CD4-positive, alpha-beta T cell treated with Interferon gamma for 1 hour (primary cell): ENCODE data around the gene FDXACB1.
"Not testable (repeated sequence)": the region's sequence is repeated elsewhere in the genome, so short reads cannot be mapped to it uniquely, and the experiment has no call there.

Source experiments
- DNase-seq: peaks from one replicate; pipeline ENCODE4 v3.0.0-alpha.2; 2020

FDXACB1 gene

DNA sequence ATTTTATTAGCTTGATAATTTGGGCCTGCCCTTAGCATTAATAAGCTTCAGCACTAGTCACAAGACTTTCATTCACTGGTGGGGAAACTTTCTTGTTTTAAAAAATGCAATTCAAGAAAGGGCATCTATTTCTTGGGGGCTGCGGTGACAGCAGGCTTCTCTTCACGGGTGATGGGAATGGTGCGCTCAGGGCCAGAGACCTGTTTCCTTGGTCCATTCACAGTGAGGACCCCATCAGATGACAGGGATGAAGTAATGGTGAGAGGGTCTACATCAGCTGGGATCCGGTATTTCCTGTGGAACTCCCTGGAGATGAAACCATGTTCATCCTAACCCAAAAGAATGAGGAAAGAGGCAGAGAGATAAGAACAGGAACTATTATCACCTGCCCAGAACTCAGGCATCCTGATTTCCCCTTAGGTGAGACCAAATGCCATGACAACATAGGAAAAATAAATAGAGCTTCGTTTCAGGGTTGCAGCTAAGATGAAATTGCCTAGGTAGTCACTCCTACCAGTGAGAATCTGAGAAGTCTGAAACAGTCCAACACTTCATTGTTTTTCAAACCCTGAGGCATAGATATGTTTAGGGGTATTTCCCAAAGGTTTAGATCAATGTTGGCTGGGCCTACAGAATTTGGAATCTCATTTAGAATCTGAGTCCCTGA is 29.8 kb upstream of the FDXACB1 start:
- no peak for DNase-seq

DNA sequence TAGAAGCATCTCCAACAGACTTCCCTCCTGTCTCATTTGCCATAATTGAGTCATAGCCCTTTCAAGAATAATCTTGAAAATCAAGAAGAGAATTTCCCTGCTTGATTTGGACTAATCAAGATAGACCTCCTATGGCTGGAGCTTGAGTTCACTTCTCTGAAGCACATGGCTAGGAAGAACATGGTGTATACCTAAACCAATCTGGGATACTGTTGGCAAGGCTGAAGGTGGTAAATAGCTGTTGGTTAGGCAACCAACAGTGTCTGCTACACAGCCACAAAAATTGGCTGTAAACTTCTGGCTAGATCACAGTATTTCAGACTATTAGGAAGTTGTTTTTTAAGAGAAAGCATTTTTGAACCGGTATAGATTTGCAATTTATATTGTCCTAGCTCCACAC is 27.7 kb upstream of the FDXACB1 start:
- no peak for DNase-seq

DNA sequence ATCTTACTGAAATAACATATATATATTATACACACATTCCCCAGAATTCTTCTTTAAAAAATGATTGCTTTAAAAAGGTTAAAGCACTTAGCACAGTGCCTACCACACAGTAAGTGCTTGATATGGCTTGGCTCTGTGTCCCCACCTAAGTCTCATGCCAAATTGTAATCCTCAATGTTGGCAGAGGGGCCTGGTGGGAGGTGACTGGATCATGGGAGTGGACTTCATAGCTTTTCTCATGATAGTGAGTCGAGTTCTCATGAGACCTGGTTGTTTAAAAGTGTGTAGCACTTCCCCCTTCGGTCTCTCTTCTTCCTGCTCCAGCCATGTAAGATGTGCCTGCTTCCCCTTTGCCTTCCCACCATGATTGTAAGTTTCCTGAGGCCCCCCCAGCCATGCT is 26.4 kb upstream of the FDXACB1 start:
- no peak for DNase-seq

DNA sequence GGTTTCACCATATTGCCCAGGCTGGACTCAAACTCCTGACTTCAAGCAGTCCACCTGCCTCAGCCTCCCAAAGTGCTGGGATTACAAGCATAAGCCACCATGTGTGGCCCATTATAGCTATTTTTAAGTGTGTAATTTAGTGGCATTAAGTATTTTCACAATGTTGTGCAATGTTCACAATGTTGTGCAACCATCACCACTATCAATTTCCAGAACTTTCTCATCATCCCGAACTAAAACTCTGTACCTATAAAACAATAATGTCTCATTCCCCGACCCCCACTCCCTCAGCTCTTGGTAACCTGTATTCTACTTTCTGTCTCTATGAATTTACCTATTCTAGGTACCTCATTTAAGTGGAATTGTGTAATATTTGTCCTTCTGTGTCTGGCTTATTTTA is 7.9 kb upstream of the FDXACB1 start:
- no peak for DNase-seq

DNA sequence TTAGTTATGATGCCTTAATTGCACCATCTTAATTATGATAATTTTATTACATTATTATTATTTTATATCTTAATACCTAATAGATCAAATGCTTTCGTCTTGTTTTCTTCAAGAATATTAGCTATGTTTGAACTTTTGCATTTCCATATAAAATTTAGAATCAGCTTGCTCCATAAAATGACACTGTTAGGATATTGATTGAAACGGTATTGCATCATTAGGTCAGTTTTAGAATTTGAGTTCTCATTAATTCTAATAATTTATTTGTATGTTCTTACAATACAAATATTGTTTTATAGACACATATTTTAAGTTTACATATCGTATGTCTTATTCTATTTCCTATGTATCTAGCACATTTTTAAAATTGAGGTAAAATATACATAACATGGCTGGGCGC is 7.1 kb upstream of the FDXACB1 start:
- no peak for DNase-seq

DNA sequence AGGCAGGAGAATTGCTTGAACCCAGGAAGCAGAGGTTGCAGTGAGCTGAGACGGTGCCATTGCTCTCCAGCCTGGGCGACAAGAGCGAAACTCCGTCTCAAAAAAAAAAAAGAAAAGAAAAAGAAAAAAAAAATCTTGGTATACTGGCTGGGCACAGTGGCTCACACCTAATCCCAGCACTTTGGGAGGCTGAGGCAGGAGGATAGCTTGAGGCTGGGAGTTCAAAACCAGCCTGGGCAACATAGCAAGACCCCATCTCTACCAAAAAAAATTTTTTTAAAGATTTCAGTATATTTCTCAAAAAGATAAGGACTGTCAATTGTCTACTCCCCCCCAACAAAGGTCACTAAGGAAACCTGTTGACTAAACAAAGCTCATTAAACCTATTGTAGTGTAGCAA is 6.1 kb upstream of the FDXACB1 start:
- not testable (repeated sequence) for DNase-seq

DNA sequence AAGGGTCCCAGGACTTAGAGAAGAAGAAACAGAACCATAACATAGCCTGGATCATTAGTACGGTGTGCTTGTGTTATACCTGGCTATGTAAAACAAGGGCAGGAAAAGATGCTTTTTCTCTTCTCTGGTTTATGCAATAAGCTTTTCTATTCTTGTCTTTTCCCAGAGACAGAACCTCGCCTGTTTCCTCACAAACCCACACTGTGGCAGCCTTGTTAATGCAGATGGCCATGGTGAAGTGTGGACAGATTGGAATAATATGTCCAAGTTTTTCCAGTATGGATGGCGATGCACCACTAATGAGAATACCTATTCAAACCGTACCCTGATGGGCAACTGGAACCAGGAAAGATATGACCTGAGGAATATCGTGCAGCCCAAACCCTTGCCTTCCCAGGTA is 3.2 kb upstream of the FDXACB1 start:
- DNase-seq: no peak

DNA sequence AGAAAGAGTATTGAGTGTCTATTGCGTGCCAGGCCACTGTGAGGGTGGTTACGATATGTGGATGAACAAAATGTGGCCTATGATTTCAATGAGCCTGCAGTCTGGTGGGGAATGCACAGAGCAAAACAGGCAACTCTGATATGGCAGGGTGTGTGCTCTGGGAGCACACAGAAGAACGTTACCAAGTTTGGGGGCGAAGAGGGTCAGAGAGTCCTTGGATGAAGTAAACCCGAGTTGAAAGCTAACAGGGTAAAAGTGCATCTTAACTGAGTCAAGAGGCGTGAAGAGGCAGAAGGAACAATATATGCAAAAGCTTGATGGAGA is 634 bp upstream of the FDXACB1 start:
- DNase-seq: no peak

DNA sequence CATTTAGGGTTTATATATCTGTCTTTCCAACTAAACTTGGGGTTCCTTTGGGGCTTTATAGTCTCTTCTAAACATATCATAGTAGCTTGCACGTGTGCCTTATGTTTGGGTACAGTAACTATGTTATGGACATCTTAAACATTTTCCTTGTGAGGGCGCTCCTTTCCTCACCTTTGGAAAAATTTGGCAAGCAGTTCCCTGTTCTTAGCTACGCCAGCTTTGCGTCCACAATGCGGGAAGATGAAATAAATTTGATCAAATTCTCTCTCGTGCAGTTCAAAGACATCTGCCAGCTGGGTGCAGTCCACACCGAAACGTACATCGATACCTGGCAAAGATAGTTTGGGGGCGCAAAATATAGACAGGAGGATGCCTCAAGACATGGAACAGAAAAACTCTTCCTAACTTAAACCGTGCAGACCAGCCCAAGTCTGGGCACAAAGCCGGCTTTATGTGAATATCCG is 548 bp downstream of the FDXACB1 start:
- DNase-seq: no peak

DNA sequence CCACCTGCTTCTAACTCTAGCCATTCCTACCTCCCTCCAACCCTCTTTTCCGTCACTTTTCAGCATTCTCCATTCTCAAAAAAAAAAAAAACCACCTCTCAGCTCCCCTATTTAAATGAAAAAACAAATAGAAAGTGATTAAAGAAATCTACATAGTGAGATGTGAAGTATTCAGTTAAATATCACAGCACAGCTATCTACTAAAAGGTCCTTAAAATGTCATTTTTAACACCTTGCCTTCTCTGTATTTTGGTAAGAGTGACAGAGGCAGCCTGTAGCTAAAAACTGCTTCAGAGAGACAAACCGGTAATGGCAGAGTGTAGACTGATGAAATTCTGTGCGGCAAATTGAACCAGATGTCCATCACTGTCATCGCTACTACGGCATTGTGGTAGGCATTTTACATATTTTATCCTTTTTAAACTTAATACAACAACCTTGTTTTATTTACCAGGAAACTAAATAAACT is 7.2 kb downstream of the FDXACB1 start:
- DNase-seq: no peak

DNA sequence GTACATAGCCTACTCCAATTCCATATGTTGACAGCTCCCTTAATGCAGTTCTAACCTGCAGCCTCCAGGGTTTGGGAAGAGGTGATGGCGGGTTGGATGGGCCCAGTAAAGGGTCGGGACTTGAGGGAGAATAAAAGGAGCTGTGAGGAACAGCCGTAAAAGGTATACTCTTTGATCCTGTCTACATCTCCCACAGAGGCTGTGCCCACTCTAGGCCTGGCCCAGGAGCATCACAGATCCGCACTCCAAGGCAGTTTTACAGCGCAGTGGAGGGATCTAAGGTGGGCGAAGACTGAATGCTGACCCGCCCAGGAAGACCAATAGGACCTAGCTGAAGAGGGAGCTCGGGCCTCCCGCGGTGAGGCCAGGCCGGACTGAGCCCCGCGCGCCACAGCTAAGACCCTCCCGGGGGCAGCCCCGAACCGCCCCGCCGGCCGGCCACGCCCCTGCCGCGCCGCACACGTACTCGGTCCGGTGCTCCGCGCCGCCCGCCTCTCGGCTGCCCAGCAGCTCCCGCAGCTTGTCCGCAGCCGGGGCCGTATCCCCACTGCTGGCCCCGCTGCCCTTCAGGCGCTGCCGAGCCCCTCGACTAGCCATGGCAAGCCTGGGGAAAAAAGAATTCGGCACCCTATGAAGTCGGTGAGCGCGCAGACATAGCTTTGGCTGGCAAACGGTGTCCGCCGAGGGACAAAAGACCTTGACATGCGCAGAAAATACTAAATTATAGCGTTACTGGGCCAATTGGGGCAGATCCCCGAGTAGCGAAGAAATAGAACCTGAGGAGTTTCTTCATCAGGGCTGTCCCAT is 7.9 kb downstream of the FDXACB1 start, which contains the start of gene ALG9:
Gene ALG9, minus strand, starts transcription at position 696 of the 807 bp plus-strand sequence. Its CDS starts 99 bp downstream, at position 597.
- DNase-seq: peak; percentile 81

DNA sequence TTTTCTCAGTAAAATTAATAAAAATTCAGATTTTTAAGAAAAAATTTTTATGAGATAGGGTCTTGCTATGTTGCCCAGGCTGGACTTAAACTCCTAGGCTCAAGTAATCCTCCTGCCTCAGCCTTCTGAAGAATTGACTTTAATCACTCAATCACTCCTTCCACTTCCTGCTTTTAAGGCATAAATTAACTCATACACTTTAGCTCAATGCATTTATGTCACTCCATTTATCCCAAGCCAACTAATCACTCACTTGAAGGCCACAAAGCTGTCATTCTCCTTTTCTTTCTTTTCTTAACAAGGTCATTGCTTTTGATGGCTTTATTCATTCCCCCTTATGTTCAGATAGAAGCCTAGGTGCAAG is 8.5 kb downstream of the FDXACB1 start:
- no peak for DNase-seq

DNA sequence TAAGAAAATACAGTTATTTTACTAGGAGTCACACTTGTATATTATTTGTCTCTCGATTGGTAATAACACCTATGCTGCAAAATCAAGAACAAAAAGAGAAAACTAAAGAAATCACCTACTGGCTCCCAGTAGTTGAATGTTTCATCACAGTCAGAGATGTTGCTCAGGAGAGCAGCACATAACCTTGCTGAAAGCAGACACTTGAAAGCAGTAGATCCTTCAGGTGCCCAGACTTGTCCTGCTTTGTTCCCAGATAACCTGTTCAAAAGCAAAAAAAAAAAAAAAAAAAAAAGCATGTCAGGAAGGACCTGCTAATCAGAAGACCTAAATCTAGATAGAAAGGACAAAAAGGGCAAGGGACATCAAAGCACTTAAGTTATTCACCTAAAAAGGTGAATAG is 8.9 kb downstream of the FDXACB1 start:
- no peak for DNase-seq

DNA sequence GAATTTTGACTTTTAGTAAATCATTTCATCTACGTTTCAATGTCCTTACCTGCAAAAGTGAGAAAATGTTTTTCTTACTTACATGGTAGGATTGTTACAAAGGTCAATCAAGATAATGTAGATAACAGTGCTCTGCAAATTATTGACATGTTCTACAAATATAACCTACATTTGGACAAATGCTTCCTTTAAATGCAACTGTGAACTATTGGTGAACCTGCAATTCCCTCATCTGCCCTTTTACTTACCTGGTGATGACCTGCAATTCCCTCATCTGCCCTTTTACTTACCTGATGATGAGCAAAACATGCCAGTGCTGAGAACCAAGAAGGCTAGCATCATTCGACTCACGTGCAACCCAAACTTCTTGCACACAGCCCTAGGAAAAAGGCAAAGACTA is 18.7 kb downstream of the FDXACB1 start:
- DNase-seq: no peak

DNA sequence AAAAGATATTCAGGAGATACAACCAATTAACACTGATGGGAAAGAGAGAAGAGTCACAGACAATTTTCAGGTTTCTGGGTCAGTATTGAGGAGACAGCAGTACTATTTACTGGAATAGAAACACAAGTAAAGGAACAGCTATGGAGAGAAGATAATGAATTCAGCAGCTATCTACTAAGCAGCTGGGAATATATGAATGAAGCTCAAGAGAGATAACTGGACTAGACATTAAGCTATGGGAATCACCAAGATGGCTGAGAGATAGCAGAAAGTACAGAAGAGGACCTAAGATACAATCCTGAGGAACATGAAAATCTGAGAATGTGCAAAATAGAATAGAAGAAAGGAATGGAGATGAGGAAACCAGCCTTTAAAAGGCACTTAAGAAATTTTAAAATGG is 23.5 kb downstream of the FDXACB1 start:
- no peak for DNase-seq

DNA sequence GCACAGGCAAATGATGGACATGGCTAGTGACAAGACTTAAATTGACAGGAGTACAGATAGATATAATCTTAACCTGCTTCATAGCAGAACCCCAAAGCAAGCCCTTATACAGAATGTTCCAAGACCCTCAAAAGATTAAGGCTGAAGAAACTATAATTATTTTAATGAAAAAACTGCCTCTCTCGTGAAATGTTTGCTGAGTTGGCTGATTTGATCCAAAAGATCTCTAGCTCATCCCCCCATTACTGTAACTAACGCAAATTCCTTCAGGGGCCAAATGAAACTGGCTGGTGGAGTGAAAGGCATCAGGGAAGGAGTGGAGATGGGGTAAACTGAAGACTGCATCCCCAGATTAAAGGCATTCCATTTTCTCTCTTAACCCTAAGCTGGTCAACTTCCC is 26.9 kb downstream of the FDXACB1 start:
- DNase-seq: no peak

DNA sequence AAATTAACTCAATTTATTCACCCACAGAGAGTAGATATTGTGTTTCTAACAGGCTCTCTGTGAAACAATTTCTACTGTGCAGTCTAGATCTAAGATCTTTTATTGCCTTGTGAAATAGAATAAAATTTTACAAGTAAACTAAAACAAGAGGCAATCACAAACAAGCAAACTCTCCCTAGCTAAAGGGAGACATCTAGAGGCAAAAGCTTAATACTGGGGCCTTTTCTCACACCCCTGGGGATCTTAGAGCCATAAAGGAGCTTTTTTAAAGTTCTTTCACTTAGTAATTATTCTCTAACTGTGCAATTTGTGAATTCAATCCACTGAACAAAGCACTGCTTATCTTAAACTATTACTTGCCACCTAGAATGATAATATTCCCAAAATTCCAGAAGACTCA is 27.3 kb downstream of the FDXACB1 start:
- no peak for DNase-seq

DNA sequence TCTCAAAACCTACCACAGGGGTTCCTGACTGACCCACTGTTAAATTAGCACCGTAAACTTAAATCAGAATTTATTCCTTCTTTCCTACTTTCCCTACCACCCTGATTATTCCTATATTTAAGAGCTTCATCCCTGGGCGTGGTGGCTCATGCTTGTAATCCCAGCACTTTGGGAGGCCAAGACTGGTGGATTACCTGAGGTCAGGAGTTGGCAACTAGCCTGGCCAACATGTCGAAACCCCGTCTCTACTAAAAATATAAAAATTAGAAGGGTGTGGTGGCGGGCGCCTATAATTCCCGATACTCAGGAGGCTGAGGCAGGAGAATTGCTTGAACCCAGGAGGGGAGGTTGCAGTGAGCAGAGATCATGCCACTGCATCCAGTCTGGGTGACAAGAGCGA is 27.9 kb downstream of the FDXACB1 start:
- no peak for DNase-seq

DNA sequence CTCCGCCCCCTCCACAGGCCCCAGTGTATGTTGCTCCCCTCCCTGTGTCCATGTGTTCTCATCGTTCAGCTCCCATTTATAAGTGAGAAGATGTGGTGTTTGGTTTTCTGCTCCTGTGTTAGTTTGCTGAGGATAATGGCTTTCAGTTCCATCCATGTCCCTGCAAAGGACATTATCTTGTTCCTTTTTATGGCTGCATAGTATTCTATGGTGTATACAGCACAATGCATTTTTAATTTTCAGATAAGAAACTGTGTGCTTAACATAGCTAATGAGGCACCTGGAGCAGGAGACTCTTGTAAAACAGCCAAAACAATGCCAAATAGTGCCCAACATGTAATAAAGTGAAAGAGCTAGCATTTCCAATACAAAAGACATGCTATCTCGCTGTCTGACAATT is 29.3 kb downstream of the FDXACB1 start:
- no peak for DNase-seq

DNA sequence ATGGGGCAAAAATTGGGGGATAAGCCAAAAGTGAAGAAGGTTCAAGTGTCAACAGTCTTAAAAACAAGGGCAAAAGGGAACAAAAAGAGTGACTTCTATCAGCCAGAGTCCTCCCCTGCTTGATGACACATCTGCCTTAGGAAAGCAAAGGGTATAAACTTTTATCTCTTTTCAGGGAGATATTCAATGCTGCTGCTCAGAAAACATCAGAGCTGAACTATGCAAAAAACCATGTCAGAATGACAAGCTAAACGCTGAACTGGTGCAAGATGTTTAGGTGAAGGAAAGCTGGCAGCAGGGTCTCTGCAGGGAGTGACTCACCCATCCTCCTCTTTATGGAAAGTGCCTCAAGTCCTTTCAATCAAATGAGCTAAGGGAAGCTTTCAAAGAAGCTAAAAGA is 32.3 kb downstream of the FDXACB1 start:
- no peak for DNase-seq

DNA sequence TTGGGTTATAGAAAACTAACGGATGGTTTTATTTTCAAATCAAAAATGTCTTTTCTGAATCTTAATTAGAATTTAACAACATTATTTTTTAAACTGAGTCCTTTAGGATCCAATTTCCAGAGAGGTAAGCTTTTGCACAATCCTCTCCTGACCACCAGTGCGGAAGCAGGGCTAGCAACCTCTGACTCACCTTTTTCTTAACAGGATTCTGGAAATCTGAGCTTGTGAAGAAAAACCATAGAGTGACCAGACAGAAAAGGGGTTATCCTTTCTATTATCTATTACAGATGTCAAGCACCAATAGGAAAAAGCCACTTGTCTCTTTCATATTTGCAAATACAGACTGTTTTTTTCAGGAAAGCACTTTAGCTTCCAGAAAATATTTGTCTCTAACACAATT is 32.9 kb downstream of the FDXACB1 start:
- no peak for DNase-seq

DNA sequence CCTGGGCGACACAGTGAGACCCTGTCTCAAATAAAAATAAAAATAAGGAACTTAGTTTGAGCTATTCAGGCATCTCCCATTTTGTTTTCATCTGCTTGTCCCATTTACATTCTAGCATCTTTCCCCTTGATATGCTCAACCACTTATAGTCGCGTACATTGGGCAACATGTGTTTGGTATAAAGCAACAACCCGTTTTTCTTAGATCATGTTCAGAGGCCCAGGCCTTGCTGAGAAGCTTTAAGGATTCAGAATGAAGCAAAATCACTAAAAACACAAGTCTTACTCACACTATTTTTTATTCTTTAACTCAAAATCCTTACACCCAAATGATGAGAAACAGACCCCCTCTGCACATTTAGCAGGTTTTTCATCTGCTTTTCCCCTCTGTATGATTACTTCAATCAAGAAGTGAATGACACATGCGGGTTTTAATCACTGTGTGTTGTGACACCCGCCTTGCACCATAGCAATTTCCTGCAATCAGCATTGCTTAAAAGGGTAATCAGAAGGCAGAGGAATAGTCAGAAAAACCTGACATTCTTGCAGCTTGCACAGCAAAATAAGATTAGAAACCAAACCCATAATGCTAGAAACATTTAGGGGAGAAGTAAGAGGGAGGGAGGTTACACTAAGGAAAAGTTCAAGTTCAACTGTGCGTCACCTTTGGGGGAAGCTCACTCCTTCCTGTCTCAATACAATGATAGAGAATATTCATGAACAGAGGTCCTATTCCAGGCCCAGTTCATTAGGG is 33.5 kb downstream of the FDXACB1 start:
- DNase-seq: peak; percentile 16

DNA sequence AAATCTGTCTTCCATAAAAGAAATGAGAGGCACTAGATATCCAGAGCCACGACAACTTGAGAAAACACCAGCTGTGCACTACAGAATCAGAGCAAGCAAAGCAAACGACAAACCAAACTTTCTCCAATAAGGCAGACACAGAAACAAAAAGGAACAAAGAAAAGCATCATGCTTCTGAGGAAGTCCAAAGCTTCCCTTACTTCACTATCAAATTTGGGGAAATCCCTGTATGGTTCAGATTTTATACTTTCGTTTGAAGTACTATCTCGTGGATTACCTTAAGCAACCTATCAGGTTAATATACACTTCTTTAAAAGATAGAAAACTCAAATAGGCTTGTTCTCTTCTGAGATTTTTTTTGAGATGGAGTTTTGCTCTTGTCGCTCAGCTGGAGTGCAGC is 35.3 kb downstream of the FDXACB1 start:
- DNase-seq: no peak
